Loucy (cell line): ENCODE data around the gene IRGC.

ENCODE experiments used
- CTCF ChIP-seq: fragments of 200-600 bp; sonication (generic); conservative IDR thresholded peaks from 2 replicates; pipeline ENCODE4 v1.5.1; 2014; ENCODE audit warnings: mild to moderate bottlenecking, antibody characterized with exemption, low read length
- EZH2phosphoT487 ChIP-seq: fragments of 200-600 bp; IDR thresholded peaks from 2 replicates; pipeline ENCODE4 v1.6.1; 2018; ENCODE audit warnings: antibody characterized with exemption, mild to moderate bottlenecking, moderate library complexity, borderline replicate concordance

- no peak for TF ChIP-seq CTCF
- no peak for TF ChIP-seq EZH2phosphoT487
Observed at GRCh38 chr19:43690444-43690843, 25.4 kb upstream of the IRGC start.
